ENCODE measurements around the gene ABHD13.

DNA sequence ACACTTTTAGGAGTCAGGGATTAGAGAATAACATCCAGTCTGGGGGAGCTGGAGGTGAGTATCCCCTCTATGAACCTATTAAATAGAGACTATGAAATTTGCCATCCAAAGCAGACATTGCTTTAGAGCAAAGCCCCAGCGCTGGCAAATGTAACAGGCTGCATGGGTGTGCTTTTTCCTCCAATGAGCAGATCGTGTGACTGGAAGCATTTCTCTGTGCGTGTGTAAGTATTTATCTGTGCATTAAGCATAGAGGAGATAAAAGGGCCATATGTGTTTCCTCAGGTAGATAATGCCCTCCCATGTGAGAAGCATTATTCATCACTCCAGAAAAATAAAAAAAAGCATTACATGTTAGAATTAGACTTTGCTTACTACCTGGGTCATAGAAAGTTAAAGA, 52.2 kb downstream of the ABHD13 start:
- TF ChIP-seq CTCF (IDR thresholded peaks at IDR 0.05; ENCODE audit: low read length) = no peak
- no peak for TF ChIP-seq EZH2 (IDR thresholded peaks at IDR 0.05; ENCODE audit: borderline replicate concordance, low read length)
